ENCODE results near the gene ADK.
A peak's percentile ranks its signal among the peaks of the same experiment; 100 is the strongest.
"Not testable (repeated sequence)": the region's sequence is repeated elsewhere in the genome, so short reads cannot be mapped to it uniquely, and the experiment has no call there.

The ADK gene

GRCh38 chr10:74575912-74576311, 424.9 kb downstream of the ADK start:
- no peak for DNase-seq

- DNase-seq: no peak
Observed at GRCh38 chr10:74576586-74576985, 425.6 kb downstream of the ADK start.

- DNase-seq: not testable (repeated sequence)
Observed at GRCh38 chr10:74580438-74580837, 429.4 kb downstream of the ADK start.

- DNase-seq: no peak
Observed at GRCh38 chr10:74582566-74582965, 431.5 kb downstream of the ADK start.

- no peak for DNase-seq
Observed at GRCh38 chr10:74585231-74586087, 434.4 kb downstream of the ADK start.

- no peak for DNase-seq
Observed at GRCh38 chr10:74586088-74586585, 435.1 kb downstream of the ADK start.

GRCh38 chr10:74587109-74587854, 436.3 kb downstream of the ADK start:
- no peak for DNase-seq

DNA sequence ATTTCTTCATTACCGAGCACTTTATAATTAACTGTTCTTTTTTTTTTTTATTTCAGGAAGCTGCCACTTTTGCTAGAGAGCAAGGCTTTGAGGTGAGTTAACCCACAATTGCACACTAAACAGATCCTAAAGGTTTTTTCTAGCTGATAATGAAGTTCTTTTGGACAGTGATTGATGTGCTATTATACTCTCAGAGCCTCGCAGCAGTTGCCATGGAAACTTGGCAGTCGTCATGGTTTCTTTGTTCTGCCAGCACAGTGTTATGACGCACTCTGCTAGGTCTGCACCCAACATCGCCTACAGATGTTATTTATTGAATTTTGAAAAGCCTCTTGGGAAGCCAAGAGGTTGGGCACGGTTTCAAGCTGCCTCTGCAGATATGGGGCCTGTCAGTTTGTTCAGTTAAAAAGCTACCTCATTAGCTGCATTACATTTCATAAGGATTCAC, 438.2 kb downstream of the ADK start:
- peak; percentile 62 for DNase-seq

- no peak for DNase-seq
Observed at GRCh38 chr10:74589851-74590250, 438.8 kb downstream of the ADK start.

DNA sequence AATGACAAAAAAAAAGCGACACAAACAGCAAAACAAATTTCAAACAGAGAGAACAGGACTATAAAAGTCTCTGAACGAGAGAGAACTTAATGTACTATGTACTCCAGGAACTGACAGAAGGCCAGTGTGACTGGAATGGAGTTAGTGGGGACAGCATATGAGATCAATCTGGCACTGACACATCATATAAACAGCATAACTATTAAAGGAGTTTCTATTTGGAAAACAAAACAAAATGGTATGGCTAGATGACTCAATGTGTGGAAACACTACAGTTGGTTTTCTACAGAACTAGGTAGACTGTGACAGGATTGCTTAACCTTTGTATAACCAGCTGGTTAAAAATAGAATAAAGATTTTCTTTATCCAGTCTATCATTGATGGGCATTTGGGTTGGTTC, 442.4 kb downstream of the ADK start:
- no peak for DNase-seq

GRCh38 chr10:74596713-74597112, 445.7 kb downstream of the ADK start:
- DNase-seq: no peak

GRCh38 chr10:74598891-74599566, 448.0 kb downstream of the ADK start:
- no peak for DNase-seq

GRCh38 chr10:74599672-74600071, 448.7 kb downstream of the ADK start:
- DNase-seq: no peak

- DNase-seq: no peak
Observed at GRCh38 chr10:74600170-74600569, 449.1 kb downstream of the ADK start.

DNA sequence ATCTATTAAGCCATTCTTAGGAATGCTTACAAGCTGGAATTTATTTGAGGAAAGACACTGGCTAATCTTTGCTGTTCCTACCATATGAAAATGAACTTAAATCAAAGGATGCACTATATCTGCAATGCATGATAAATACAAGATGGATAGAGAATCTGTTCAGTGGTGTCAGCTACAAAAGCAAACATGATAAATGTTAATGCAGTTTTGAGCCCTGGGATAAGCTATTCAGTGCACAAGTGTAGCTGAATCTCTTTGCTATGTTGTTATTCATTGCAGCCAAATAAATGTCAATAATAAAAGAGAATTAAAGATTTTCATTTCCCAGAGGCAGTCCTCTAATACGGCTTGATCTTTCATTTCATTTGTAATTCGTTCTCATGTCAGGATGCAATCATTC, 451.6 kb downstream of the ADK start:
- DNase-seq: no peak

GRCh38 chr10:74610299-74610698, 459.3 kb downstream of the ADK start:
- no peak for DNase-seq

DNA sequence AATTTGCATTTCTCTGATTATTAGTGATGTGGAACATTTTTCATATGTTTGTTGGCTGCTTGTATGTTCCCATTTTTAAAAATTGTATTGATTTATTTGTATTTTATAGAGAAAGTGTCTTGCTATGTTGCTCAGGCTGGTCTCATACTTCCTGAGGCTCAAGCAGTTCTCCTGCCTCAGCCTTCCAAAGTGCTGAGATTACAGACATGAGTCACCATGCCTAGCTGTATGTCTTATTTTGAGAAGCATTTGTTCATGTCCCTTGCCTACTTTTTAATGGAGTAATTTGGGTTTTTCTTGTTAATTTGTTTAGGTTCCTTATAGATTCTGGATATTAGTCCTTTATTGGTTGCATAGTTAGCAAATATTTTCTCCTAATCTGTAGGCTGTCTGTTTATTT, 461.2 kb downstream of the ADK start:
- DNase-seq: no peak

GRCh38 chr10:74620626-74621025, 469.6 kb downstream of the ADK start:
- DNase-seq: no peak

DNA sequence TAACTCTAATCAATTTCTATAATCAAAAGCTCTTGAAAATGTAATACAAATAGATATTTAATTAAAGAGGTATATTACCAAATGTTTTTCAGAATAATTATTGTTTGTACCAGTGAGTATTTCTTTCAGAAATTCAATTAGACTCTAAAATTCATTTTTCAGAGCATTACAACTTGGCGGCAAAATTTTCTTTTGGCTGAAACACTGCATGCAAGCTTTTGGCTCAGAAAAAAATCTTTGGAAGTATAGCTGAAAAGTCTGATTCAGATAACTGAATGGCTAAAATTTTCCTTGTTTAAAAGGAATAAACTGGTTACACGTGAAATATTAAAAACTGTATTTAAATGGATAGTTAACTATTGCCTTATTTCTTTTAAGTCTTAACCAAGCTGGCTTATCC, 472.8 kb downstream of the ADK start:
- DNase-seq: no peak

- no peak for DNase-seq
Observed at GRCh38 chr10:74624501-74624900, 473.5 kb downstream of the ADK start.

DNA sequence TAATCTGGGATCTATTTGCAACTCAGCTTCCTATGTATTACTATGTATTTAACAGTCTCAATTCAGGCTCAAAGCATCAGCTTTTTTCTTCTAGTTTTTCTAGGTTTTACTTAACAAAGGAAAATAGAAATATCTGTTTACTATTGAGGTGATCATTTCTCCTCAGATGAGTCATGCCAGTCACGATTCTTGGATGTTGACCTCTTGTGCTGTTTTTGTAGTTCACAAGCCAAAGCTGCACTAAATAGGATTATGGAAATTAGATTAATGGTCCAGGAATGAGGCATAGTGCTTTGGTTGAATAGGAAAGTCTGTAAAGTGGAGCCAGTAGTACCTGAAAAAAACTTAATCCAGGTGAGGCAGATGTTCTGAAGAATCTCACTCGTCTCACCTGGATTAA, 477.1 kb downstream of the ADK start:
- no peak for DNase-seq

DNA sequence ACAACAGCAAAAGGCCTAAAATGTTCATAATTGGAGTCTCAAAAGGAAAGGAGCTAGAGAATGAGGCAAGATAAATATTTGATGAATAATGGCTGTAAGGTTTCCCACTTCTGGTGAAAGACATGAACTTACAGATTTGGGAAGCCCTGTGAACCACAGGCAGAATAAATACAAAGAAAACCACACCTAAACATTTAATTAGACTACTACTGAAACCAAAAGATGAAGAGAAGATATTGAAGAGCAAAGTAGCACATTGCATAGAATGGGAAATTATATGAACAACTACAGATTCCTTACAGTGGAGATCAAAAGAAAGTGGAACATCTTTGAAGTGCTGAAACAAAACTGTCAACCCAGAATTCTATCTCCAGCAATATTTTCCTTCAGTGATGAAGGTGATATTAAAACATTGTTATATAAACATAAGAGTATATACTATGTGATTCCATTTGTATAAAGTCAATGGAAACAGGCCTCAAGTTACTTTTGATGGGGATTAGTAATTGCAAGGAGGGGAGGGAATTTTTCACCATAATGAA, 484.0 kb downstream of the ADK start:
- no peak for DNase-seq

GRCh38 chr10:74635655-74636054, 484.6 kb downstream of the ADK start:
- DNase-seq: no peak

Data from amniotic stem cell (primary cell).